Fibroblast of mammary gland (primary cell): Measurements from ENCODE around the gene FEM1C.

ENCODE experiments used
- DNase-seq: peaks from one replicate; pipeline ENCODE4 v3.0.0-alpha.2; 2010; ENCODE audit warnings: low read depth
- H3K4me3 ChIP-seq: 2 replicates; pipeline ENCODE4 v1.5.1; 2011; ENCODE audit warnings: low read depth, mild to moderate bottlenecking, low read length, moderate library complexity; ENCODE audit not compliant: control insufficient read depth
- CTCF ChIP-seq: conservative IDR thresholded peaks from 2 replicates; pipeline ENCODE4 v1.5.1; 2011; ENCODE audit warnings: low read depth, low read length, inconsistent platforms; ENCODE audit not compliant: control insufficient read depth, insufficient read depth

Gene FEM1C

GRCh38 chr5:115583474-115583873 is 38.9 kb upstream of the FEM1C start:
- no peak for TF ChIP-seq CTCF
- H3K4me3 ChIP-seq = no peak overlapping the region
- DNase-seq = peak; percentile 95

DNA sequence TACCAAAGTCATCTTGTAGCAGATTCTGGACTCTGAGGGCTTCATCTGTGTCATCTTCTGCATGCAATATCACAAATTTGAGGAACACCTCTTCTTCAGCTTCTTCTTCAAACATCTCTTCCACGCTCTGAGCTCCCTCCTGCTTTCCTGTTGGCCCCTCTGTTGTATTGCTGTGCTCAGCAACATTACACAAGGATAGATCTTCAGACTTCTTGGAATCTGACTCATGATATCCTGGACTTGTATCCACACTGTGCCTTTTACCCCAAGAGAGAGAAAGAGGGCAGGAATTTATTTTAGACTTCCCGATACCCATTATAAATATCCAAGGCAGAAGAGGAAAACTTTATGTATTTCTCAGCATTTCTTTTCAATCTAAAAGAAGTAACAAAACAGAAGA is 36.4 kb upstream of the FEM1C start:
- no peak overlapping the region for H3K4me3 ChIP-seq
- DNase-seq = no peak
- TF ChIP-seq CTCF = no peak

DNA sequence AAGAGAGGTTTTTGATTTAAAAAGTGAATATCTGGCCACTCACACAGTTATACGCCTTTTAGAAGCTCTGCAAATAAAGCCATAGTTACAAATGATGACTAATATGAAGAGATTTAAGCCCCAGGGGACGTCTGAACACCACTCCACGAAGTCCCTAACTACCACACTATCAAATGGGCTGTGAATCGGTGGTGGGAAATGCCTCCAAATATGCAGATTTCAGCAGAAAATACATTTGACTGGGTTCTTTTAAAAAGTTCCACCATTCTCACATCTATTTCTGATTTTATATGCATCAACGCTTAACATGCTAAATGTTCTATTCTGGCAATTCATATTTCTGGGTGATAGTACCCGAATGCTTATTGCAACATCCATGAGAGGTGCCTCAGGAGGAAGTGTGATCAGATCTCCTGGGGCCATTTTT is 35.2 kb upstream of the FEM1C start:
- DNase-seq = peak; percentile 51
- H3K4me3 ChIP-seq = no peak overlapping the region
- no peak for TF ChIP-seq CTCF

- no peak for TF ChIP-seq CTCF
- DNase-seq = no peak
- H3K4me3 ChIP-seq = no peak overlapping the region
Measured at GRCh38 chr5:115579216-115579615, 34.6 kb upstream of the FEM1C start.

DNA sequence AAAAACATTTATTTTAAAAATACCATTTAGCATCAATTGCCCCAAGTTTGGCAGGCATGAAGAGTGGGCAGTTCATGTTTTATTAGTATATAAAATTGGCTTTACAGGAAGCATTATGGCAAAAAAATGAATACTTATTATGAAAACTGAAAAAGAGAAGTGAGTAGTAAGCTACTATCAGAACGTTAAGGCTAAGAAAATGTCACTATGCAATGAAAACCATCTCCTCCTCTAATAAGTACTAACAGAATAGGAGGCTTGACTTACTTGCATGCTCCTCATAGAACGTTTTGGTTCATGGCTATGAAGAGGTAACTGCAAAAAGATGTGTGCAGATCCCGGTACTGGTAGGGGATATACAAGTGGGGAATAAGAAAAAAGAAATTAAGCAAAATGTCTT is 34.1 kb upstream of the FEM1C start:
- no peak overlapping the region for H3K4me3 ChIP-seq
- TF ChIP-seq CTCF = no peak
- DNase-seq = no peak

GRCh38 chr5:115577741-115578140 is 33.2 kb upstream of the FEM1C start:
- TF ChIP-seq CTCF = no peak
- DNase-seq = no peak
- H3K4me3 ChIP-seq = no peak overlapping the region

GRCh38 chr5:115577329-115577728 is 32.8 kb upstream of the FEM1C start:
- H3K4me3 ChIP-seq = no peak overlapping the region
- TF ChIP-seq CTCF = no peak
- DNase-seq = peak; percentile 77
